PFSK-1 (cell line): ENCODE results near the gene PEAK1.

Source experiments
- SIN3A ChIP-seq: IDR thresholded peaks from 2 replicates; pipeline ENCODE4 v1.6.1; 2012; ENCODE audit warnings: mild to moderate bottlenecking, low read length, moderate library complexity, borderline replicate concordance; ENCODE audit not compliant: insufficient read depth
- TAF1 ChIP-seq: IDR thresholded peaks from 2 replicates; pipeline ENCODE4 v1.6.1; 2012; ENCODE audit warnings: low read length, control low read depth, borderline replicate concordance; ENCODE audit not compliant: insufficient read depth

DNA sequence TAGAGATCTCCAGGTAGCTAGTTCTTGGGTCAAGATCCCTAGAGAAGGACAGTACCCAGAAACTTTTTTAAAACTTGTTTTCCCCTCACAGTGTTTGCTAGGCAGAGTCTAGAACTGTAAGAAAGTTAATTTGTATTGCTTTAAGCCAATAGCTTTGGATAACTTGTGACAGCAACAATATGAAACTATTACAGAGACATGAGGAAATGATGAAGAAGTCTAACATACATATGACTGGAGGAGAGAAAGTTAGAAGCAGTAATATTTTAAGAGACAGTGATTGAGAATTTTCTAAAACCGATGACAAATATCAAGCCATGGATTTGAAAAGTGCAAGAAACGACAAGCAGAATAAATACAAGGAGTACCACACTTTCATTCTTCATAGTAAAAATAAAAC, 10.7 kb upstream of the PEAK1 start:
- TF ChIP-seq SIN3A: no peak
- TF ChIP-seq TAF1: no peak
